GM18867 (cell line): ENCODE data around the gene CCDC188.

Experiments
- ATAC-seq: cut with Tn5 transposase; IDR thresholded peaks from one replicate; pipeline ENCODE4 v1.9.1; 2021; ENCODE audit warnings: mild to moderate bottlenecking, moderate library complexity; ENCODE audit not compliant: unreplicated experiment

The CCDC188 gene

GRCh38 chr22:20185750-20186149 is 34.9 kb upstream of the CCDC188 start:
- ATAC-seq: no peak

DNA sequence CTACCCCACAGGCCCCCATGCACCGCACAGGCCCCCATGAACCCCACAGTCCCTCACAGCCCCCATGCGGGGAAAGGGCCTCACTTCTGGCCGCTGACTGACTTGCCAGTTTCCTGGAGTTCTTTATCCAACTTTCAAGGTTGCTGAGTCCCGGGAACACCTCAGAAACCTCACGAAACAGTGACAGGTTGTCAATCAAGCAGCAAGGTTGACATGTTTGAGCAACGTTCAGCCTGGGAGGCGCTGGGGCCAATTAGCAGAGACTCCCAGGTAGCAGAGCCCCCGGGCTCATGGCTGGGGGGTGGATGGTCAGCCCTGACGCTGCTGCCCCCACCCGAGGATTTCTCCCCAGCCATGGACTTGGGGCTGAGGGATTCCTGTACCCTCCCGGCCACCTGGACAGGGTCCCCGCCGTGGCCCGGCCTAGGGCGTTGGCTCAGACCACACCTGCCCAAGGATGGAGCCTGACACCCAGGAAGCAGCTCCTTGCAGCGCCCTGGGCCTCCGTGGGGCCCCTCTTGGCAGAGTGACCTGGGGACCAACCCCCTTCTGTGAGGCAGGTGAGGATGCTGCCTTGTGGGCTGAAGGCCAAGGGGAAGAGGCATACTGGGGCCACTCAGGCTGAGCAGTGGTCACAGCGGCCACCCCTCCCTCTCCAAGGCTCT is 33.8 kb upstream of the CCDC188 start:
- no peak for ATAC-seq

GRCh38 chr22:20183823-20184222 is 33.0 kb upstream of the CCDC188 start:
- no peak for ATAC-seq

DNA sequence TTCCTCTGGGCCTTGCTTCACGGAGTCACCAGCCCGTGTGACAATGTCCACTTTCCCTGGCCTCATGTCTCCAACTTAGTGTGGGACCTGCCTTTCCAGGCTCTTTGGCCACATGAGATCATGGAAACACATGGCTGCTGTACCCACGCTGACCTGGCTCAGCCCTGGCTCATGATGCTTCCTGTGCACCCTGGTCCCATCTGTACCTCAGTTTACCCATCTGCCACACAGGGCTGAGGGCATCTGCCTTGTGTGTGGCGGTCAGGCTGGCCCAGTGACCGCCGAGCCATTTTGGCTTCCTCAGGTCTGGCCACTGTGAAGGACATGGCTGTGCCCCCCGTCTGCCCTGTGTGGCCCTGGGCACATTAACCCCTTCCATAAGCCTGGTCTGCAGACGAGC is 32.2 kb upstream of the CCDC188 start:
- ATAC-seq: no peak

DNA sequence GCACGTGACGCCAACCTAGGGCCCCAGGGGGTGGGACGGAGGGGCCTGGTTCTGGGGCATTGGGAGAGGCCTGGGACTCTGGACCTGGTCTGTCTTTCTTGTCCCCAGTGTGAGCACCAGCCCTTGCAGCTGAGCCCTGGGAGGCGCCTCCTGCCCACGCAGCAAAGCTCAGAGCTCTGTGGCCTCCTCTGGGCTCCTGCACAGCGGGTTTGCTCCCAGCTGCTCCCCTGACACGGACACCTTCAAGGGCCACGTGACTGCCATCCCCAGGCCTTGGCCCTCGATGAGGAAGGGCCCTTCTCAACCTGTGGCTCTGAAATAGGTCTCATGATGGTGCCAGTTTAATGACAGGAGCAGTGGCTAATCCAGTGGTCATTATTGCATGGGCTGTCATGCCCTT is 31.5 kb upstream of the CCDC188 start:
- ATAC-seq: no peak

GRCh38 chr22:20181884-20182236 is 31.0 kb upstream of the CCDC188 start:
- no peak for ATAC-seq

- ATAC-seq: no peak
Measured at GRCh38 chr22:20181194-20181883, 30.5 kb upstream of the CCDC188 start.

DNA sequence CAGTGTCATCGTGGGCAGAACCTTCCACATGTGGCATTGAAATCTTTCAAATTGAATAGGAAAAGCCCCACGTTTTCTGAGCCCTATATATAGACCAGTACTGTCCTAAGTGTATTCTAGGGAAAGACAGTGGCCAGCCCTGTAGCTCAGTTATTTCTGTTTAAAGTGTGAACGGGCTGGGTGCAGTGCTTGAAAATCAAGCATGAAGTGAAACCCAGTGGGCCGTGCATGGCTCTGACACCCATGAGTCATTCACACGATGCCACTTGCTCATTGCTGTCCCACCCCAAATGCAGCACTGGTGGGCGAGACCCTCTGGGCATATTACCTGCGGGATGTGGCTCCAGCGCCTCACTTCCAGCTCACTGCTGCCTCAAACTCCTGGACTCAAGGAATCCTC is 29.8 kb upstream of the CCDC188 start:
- ATAC-seq: no peak

DNA sequence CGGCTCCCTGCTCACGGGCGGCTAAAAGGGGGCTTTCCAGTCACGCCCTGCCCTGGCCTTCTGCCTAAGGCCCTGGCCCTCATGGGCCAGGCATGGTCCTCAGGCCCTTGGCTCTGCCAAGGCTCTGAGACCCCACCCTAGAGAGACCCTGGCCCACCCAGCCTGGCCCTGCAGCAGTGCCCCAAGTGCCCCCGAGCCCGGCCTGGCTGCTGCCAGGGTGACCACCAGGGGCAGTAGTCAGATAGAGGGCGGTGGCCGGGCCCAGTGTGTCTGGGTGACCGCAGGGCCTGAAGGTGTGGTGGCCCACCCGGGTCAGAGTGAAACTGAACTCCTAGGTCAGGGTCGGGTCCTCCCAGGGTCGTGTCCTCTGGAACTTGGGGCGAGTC is 29.4 kb upstream of the CCDC188 start:
- ATAC-seq: no peak

DNA sequence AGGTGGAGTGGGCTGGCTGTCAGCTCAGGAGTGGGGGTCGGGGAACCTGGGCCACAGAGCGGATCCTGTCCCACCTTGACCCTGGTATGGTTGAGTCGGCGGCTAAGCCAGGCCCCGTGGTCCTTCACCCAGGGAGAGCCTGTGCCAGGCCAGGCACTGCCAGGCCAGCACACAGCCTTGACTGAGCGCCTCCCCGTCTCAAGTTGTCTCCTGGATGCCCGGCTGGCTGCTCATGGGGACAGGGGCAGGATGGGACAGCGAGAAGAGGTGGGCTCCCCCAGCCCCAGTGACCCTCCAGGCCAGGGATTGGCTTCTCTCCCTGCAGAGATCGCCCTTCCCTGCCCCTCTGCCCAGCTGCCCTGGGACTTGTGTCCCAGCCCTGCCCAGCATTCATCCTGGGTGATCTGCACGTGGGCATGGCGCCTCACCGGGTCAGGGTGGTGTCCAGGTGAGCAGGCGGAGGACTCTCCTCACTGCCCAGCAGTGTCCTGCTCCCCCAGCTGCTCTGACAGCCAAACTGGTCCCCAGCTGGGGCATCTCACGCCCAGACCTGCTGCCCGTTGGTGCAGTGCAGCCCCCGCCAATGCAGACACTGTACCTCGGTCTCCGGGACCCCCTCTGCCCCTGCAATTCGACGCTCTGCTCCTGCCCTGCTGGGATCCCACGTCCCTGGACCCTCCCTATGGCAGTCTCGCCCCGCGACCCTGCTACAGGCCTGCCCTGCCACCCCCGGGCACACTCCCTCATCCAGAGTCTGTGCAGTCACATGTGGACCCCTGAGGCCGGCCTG is 28.8 kb upstream of the CCDC188 start:
- no peak for ATAC-seq

GRCh38 chr22:20178915-20179227 is 28.0 kb upstream of the CCDC188 start:
- ATAC-seq: no peak

DNA sequence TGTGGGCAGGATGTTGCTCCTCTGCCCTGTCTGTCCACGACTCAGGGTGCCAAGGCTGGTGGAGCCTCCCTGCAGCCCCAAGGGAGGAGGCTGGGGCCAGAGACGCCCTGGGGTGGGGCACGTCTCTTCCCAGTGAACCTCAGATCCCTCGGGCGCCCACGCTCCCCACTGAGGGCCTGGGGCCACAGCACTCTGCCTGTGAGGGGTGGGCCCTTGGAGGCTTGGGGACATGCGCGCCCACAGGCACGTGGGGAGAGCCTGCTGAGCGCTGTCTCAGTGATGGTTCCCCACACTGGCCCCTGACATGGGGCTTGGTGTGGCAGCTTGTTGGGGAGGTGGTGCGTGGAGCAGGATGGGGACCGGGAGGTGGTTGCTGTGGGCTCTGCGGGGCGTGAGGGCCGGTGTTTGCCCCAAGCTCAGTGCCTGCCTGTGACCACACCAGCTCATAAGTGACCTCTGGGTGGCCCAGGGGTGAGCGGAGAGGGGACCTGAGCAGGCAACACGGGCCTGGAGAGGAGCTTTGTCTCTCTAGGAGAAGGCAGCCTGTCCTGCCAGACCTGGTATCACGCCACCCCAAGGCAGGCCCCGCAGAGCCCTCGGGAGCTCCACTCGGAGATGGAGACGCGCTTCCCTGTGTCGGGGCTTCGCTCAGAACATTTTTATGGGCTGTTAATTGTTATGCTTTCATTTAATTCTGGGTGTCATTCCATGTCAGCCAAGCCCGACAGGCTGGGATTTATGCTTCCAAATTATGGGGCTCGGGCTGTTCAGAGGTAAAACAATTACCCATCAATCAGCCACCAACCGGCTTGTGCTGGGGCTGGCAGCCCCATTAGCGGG is 27.4 kb upstream of the CCDC188 start:
- ATAC-seq: no peak

GRCh38 chr22:20177217-20177911 is 26.5 kb upstream of the CCDC188 start:
- no peak for ATAC-seq

- no peak for ATAC-seq
Measured at GRCh38 chr22:20176421-20177085, 25.7 kb upstream of the CCDC188 start.

GRCh38 chr22:20175597-20175900 is 24.7 kb upstream of the CCDC188 start:
- no peak for ATAC-seq

GRCh38 chr22:20174785-20175596 is 24.1 kb upstream of the CCDC188 start:
- ATAC-seq: no peak

GRCh38 chr22:20173772-20174171 is 22.9 kb upstream of the CCDC188 start:
- ATAC-seq: no peak

DNA sequence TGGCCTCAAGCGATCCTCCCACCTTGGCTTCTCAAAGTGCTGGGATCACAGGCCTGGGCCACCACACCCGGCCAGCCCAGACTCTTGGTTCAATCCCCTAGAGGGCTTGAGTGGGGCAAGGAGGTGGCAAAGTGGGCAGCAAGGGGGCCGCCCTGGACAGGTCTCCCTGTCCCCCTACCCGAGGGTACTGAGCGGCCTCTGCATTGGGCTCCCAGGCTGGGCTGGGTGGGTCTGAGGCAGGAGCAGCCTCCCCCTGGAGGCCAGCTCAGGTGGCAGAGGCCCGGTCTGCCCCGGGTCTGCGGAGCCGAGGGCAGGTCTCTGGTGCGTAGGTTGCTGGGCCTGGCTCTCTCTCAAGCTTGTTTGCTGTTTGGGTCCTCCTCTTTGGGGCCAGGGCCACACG is 22.4 kb upstream of the CCDC188 start:
- ATAC-seq: no peak

DNA sequence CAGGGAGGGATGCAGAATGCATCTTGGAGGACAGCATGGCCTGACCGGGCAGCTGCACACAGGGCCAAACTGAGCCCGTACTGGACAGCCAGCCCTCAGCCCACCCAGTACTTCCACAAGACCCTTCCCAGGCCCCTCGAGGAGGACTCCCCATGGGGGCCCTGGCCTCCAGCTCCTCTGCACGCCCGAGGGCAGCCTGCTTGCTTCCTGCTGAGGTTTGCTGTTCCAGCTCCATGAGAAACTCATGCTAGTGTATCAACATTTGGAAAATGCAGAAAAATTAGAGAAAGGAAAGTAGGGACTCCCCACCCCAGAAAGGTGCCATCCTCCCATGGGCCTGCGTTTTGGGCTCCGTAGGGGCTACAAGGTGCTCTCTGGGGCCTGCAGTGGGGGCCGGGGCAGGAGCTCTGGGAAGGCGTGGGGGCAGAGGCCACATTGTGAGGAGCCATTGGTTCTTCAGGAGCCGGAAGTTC is 21.3 kb upstream of the CCDC188 start:
- ATAC-seq: no peak
